Forelimb muscle (tissue), 1 donor: Measurements from ENCODE around the gene ACTRT3. TPM values are rescaled to one million over a fixed set of nuclear protein-coding genes. Genes with fewer than 3 reads are reported as not detected.

Experiments used
- polyA plus RNA-seq: library from polyadenylated mRNA; unstranded; fragments of 120-200 nt; gene quantifications from one replicate; pipeline ENCODE4 v1.2.1, GENCODE V29; 2013; ENCODE audit not compliant: insufficient read length

Gene ACTRT3
- polyA plus RNA-seq, 1 donor = 2.6 TPM

Other genes with a start within 250 kb of the ACTRT3 start
- gene MECOM, start 105.8 kb downstream of the ACTRT3 start, polyA plus RNA-seq = 13.8 TPM
- gene TERC, start 4.5 kb downstream of the ACTRT3 start, polyA plus RNA-seq = 0.35 TPM
- 18.7 TPM for gene MYNN, start 3.8 kb upstream of the ACTRT3 start, polyA plus RNA-seq
- 0.13 TPM for gene LRRIQ4, start 43.3 kb upstream of the ACTRT3 start, polyA plus RNA-seq
- gene LRRC34, start 43.3 kb upstream of the ACTRT3 start, polyA plus RNA-seq = 3.5 TPM
- not detected for gene LRRC31, start 100.4 kb upstream of the ACTRT3 start, polyA plus RNA-seq
- not detected for gene SAMD7, start 142.0 kb upstream of the ACTRT3 start, polyA plus RNA-seq
- 72.6 TPM for gene SEC62, start 197.2 kb upstream of the ACTRT3 start, polyA plus RNA-seq